ENCODE measurements around the gene EFHC2. TPM values are rescaled to one million over a fixed set of nuclear protein-coding genes. Genes with fewer than 3 reads are reported as not detected.

Gene EFHC2
- total RNA-seq, 1 donor from 2014 or later, result 3.2 TPM

DNA sequence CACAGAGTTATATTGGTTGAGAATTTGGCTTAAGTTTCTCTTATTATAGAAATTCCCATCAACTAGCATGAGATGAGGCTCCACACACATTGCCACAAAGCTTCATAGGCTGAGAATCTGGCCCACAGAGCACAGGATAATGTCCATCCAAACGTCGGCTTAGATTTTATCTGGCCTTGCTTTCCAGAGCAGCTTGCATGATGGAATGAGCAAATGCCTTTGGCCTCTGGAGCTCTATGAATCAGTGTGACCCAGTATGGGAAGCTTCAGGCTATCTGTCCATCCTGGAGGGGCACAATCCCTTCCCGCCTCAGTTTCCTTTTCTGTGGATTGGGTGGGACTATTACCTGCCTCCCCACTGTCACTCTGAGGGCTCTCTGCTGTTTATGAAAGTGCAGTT, 238.8 kb downstream of the EFHC2 start:
- Histone ChIP-seq H3K9me3 (no peaks in the 10 kb centered on the region), H3K4me3 (no peak overlapping the region), H3K36me3 (no peaks in the 10 kb centered on the region), H3K4me1 (no peaks in the 10 kb centered on the region), H3K27me3 (no peaks in the 10 kb centered on the region), H3K27ac (no peak overlapping the region)
- peak; percentile 52 to 61 for DNase-seq (ENCODE audit: extremely low spot score in 2 of 2)
- TF ChIP-seq, protein P1, sequence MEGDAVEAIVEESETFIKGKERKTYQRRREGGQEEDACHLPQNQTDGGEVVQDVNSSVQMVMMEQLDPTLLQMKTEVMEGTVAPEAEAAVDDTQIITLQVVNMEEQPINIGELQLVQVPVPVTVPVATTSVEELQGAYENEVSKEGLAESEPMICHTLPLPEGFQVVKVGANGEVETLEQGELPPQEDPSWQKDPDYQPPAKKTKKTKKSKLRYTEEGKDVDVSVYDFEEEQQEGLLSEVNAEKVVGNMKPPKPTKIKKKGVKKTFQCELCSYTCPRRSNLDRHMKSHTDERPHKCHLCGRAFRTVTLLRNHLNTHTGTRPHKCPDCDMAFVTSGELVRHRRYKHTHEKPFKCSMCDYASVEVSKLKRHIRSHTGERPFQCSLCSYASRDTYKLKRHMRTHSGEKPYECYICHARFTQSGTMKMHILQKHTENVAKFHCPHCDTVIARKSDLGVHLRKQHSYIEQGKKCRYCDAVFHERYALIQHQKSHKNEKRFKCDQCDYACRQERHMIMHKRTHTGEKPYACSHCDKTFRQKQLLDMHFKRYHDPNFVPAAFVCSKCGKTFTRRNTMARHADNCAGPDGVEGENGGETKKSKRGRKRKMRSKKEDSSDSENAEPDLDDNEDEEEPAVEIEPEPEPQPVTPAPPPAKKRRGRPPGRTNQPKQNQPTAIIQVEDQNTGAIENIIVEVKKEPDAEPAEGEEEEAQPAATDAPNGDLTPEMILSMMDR (IDR thresholded peaks at IDR 0.05), result no peak
- TF ChIP-seq POLR2AphosphoS5 (IDR thresholded peaks at IDR 0.05; ENCODE audit: insufficient read depth in 1 of 2, low read depth in 1 of 2), result no peak
- TF ChIP-seq POLR2A (IDR thresholded peaks at IDR 0.05), result no peak
- intact Hi-C loops (cut with DNase I), result no loop called here

DNA sequence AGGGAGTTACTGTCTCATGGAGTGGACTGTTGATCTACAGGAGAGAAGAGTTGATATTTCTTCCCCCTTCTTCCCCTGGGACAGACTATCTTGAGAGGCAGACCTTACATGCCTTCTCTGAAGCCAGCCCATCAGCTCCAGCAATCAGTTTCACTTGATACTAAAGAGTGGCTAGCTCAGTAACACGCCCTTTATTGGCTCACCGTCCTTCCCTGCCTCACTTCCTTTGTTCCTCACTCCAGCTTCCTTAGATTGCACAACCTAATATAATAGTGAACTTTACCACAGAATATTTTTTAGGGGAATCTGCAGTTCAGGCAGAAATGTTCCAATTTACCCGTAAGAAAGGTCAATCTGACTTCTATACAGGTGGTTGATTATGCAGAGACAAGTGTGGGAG, 242.2 kb downstream of the EFHC2 start:
- no peak for DNase-seq (ENCODE audit: extremely low spot score in 2 of 2)
- Histone ChIP-seq H3K27me3 (no peaks in the 10 kb centered on the region), H3K9me3 (no peaks in the 10 kb centered on the region), H3K4me3 (no peak overlapping the region), H3K27ac (no peak overlapping the region), H3K36me3 (no peaks in the 10 kb centered on the region), H3K4me1 (no peaks in the 10 kb centered on the region)
- TF ChIP-seq POLR2AphosphoS5 (IDR thresholded peaks at IDR 0.05; ENCODE audit: insufficient read depth in 1 of 2, low read depth in 1 of 2) (no peak), POLR2A (IDR thresholded peaks at IDR 0.05) (no peak)
- TF ChIP-seq, protein P1 (IDR thresholded peaks at IDR 0.05), result no peak
- intact Hi-C loops (cut with DNase I), result no loop called here

DNA sequence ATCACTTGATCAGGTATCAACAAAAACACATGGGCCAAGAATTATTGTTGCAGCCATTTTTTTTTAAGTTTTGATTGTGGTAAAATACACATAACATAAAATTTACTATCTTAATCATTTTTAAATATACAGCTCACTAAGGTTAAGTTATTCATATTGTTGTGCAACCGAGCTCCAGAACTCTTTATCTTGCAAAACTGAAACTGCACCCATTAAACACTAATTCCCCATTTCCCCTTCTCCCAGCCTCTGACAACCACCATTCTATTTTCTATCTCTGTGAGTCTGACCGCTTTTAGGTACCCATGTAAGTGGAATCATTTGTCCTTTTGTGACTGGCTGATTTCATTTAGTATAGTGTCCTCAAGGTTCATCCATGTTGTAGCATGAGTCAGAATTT, 244.1 kb downstream of the EFHC2 start:
- no peak for DNase-seq (ENCODE audit: extremely low spot score in 2 of 2)
- H3K27me3 ChIP-seq, result no peaks in the 10 kb centered on the region
- H3K4me1 ChIP-seq, result no peaks in the 10 kb centered on the region
- no peaks in the 10 kb centered on the region for H3K36me3 ChIP-seq
- H3K4me3 ChIP-seq, result no peak overlapping the region
- H3K9me3 ChIP-seq, result no peaks in the 10 kb centered on the region
- intact Hi-C loops (cut with DNase I), result no loop called here
- H3K27ac ChIP-seq, result no peak overlapping the region
- TF ChIP-seq POLR2AphosphoS5 (IDR thresholded peaks at IDR 0.05; ENCODE audit: insufficient read depth in 1 of 2, low read depth in 1 of 2) (no peak), POLR2A (IDR thresholded peaks at IDR 0.05) (no peak)
- TF ChIP-seq, protein P1 (IDR thresholded peaks at IDR 0.05), result no peak

Other genes starting within 250 kb of the EFHC2 start
- gene FUNDC1, start 199.2 kb upstream of the EFHC2 start, total RNA-seq, result 12.0 TPM

Measured in vagina (tissue), 2 donors.